Subcutaneous adipose tissue (tissue), 4 donors: Measurements from ENCODE around the gene TUBA4B. TPM values are rescaled to one million over a fixed set of nuclear protein-coding genes. Genes with fewer than 3 reads are reported as not detected.

Source experiments
- total RNA-seq, 4 donors: library from RNA; depleted of rRNA; stranded (reverse); fragments of >200 nt; gene quantifications; one replicate each; pipeline ENCODE4 v1.1.0, GENCODE V29; 2016
- TF ChIP-seq, protein P1 (sequence below): fragments of 450-650 bp; IDR thresholded peaks from one replicate; pipeline ENCODE4 v1.5.1; 2016; ENCODE audit warnings: low read depth, mild to moderate bottlenecking, control low read depth, antibody characterized with exemption, moderate library complexity

TUBA4B gene
- total RNA-seq, 4 donors from 2014 or later, result not detected

DNA sequence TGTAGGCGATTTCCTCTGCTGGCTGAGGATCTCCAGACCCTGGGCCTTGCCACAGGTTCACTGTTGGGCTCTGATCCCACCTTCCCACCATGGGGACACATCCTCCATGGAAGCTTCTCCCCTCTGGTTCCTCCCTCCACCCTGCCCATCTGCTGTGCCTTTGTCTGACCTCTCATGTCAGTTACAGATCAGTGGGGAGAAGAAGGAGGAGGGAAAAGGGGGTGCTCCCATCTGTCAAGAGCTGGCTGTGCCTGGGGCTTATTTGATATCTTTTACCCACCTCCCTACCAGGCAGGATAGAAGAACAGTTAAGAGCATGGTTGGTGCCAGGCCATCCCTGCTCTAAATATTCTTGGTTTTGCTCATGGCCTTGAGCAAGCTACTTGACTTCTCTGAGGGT, 13.8 kb downstream of the TUBA4B start:
- TF ChIP-seq, protein P1, sequence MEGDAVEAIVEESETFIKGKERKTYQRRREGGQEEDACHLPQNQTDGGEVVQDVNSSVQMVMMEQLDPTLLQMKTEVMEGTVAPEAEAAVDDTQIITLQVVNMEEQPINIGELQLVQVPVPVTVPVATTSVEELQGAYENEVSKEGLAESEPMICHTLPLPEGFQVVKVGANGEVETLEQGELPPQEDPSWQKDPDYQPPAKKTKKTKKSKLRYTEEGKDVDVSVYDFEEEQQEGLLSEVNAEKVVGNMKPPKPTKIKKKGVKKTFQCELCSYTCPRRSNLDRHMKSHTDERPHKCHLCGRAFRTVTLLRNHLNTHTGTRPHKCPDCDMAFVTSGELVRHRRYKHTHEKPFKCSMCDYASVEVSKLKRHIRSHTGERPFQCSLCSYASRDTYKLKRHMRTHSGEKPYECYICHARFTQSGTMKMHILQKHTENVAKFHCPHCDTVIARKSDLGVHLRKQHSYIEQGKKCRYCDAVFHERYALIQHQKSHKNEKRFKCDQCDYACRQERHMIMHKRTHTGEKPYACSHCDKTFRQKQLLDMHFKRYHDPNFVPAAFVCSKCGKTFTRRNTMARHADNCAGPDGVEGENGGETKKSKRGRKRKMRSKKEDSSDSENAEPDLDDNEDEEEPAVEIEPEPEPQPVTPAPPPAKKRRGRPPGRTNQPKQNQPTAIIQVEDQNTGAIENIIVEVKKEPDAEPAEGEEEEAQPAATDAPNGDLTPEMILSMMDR, result no peak

DNA sequence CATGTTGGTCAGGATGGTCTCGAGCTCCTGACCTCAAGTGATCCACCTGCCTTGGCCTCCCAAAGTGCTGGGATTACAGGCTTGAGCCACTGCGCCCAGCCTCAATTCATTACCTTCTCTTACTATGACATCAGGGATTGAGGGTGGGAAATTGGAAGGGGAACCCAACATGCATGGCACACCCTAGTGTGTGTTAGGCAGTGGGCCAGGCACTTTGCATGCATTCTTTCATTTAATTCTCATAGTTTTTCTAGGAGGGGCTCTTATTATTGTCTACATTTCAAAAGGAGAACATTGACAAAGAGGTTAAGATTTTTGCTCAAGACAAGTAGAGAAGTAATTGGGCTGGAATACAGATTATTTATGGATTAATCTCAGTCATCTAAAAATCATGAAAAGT, 15.3 kb downstream of the TUBA4B start:
- TF ChIP-seq, protein P1, result no peak

DNA sequence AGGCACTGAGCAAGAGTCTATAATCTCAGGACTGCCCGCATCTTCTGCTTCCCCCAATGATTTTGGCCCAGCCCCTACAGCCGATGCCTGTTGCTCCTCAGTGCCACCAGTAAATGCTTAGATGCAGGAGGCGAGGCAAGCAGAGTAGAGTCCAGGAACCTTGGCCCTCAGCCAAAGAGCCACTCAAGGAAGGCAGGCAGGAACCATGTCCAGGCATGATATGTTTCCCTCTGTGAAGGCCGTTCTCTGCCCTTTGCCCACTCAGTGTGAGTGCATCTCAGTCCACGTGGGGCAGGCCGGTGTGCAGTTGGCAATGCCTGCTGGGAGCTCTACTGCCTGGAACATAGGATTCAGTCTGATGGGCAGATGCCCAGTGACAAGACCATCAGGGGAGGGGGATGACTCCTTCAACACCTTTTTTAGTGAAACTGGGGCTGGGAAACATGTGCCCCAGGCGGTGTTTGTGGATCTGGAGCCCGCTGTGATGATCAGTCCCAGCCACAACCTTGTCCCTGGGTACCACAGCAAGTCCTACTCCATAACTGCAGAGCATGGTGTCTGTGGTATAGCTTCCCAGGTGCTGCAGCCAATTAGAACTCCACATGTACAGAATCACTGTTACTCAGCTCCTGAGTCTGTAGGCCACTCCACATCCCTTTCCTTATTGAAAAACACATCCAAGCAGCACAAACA, 16.5 kb downstream of the TUBA4B start:
- TF ChIP-seq, protein P1, result no peak

DNA sequence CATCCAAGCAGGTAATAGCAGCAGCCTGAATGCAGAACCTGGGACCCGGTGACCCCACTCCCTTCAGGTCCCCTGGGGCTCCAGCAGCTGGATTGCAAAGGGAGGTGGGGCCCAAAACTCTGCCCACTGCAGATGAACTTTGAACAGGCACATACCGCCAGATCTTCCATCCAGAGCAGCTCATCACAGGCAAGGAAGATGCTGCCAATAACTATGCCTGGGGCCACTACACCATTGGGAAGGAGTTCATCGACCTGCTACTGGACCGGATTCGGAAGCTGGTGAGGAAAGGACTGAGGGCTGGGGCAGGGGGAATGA, 17.0 kb downstream of the TUBA4B start:
- TF ChIP-seq, protein P1, result no peak

DNA sequence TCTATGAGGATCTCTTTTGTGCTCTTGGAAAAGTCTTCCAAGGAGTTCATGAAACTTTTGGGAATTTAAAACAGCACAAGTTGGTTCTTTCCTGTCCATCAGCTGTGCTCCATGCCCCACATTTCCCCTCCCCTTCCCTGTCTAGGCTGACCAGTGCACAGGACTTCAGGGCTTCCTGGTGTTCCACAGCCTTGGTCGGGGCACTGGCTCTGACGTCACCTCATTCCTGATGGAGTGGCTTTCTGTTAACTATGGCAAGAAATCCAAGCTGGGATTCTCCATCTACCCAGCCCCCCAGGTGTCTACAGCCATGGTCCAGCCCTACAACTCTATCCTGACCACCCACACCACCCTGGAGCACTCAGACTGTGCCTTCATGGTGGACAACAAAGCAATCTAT, 18.0 kb downstream of the TUBA4B start:
- TF ChIP-seq, protein P1, result no peak

DNA sequence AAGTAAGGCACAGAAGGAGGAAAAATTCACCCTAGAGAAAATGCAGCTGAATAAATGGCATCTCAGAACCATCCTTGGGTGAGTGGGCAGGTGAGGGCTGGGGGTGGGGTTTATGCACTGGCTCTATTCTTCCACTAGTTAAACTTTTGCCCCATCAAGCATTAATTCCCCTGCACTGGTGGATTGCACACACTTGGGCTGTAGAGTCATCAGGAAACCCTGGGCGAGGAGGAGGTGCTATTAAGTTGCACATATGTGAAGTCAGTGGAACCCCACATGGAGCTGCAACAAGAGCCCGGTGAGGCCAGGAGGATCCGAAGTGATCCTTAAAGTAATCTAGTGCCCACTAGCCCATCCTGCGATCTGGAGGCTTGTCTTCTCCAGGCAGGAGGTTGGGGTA, 19.3 kb downstream of the TUBA4B start:
- TF ChIP-seq, protein P1, result no peak

DNA sequence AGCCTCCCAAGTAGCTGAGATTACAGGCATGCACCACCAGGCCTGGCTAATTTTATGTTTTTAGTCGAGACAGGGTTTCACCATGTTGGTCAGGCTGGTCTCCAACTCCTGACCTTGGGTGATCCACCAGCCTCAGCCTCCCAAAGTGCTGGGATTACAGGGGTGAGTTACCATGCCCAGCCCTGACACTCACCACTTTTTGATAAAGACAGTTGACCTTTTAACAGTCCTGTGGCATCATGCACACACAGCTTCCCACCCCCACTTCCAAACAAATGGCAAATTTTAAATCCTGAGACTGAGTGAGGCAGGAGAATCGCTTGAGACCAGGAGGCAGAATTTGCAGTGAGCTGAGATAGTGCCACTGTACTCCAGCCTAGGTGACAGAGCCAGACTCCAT, 20.0 kb downstream of the TUBA4B start:
- TF ChIP-seq, protein P1, result no peak
